ENCODE measurements around the gene MFF.
"Not testable (repeated sequence)": the region's sequence is repeated elsewhere in the genome, so short reads cannot be mapped to it uniquely, and the experiment has no call there.

Gene MFF

DNA sequence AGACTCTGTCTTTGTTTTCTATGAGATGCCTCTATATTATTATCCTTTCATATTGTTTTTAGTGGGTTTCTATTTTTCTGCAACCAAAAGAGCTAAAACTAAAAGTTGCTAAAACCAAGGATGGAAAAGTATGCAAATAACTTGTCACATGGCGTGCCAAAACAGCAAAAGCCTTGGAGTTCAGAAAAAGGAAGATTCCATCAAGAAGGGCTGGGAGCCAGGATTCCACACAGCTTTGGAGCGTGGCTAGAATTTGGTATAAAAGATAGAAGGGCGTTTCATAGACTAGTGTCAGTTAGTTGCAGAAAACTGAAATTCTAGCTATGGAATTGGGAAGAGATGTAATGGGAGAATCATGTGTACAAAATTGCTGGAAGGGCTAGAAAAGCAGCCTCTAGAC is 58.6 kb downstream of the MFF start:
- ChIA-PET CTCF (interaction anchor here (0.6 kb wide), 1 partner anchor 8 kb away, joined by 3 read pairs; no protein-coding TSS in a partner anchor), POLR2A (no interaction called here)
- no peaks in the 10 kb centered on the region for H3K9me3 ChIP-seq (ENCODE audit: control insufficient read depth, insufficient read depth, low read depth, low read length)
- no peaks in the 10 kb centered on the region for H3K36me3 ChIP-seq (ENCODE audit: control insufficient read depth in 2 of 2, insufficient read depth in 1 of 2, low read length in 2 of 2)
- no peaks in the 10 kb centered on the region for H3K4me1 ChIP-seq (ENCODE audit: control insufficient read depth, insufficient read depth, low read length)
- TF ChIP-seq ZNF341 (tag by site-specific recombination; IDR thresholded peaks at IDR 0.05; ENCODE audit: low read depth) (no peak), ZNF624 (tag by site-specific recombination; IDR thresholded peaks at IDR 0.05) (no peak), ZNF776 (tag by site-specific recombination; IDR thresholded peaks at IDR 0.05; ENCODE audit: borderline replicate concordance) (no peak), ZNF239 (tag by site-specific recombination; IDR thresholded peaks at IDR 0.05) (no peak), ZNF626 (tag by site-specific recombination; IDR thresholded peaks at IDR 0.05) (no peak)
- no peak overlapping the region for H3K27ac ChIP-seq (ENCODE audit: extremely low read depth, low read depth, low read length)
- no peak overlapping the region for H3K4me3 ChIP-seq (ENCODE audit: low read depth, low read length)

DNA sequence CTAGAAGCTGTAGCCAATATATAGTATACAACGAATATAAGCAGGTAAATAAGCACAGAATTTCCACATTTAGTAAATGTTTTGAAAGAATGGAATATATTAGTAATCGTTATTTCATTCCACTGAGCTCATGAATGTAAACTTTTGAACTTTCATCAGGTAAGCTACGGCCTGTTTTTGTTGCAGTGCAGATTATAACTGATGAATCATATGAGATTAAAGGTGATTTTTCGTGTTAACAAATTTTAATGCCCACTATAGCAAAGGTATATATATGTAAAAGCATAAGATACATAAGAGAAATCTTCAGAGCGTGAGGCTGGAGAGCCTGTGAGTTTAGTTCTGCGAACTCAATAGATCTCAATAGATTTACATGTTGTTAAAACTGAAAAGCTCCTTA is 61.6 kb downstream of the MFF start:
- H3K4me1 ChIP-seq (ENCODE audit: control insufficient read depth, insufficient read depth, low read length) = no peaks in the 10 kb centered on the region

DNA sequence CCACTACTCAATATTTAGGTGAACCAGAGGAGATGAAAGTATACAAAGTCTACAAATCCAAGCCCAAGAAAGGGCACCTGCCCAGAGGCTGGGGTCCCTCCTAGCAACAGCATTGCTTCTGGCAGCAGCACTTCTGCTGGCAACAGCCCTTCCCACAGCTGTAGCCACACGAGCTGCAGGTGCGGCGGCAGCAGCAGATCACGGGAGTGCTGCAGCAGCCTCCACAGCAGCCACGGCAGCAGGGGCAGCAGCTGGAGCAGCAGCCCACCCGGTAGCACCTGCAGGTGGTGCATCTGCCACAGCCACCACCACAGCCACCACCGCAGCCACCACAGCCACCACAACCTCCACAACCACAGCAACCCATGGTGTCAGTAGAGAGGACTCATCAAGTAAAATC is 62.5 kb downstream of the MFF start, which contains the start of gene SCYGR1:
SCYGR1 (minus strand) TSS at position 367 of the 400 bp plus-strand sequence; CDS start at position 367, 0 bp downstream.
- H3K36me3 ChIP-seq (ENCODE audit: control insufficient read depth in 2 of 2, insufficient read depth in 1 of 2, low read length in 2 of 2); H3K4me3 ChIP-seq (ENCODE audit: low read depth, low read length); H3K4me1 ChIP-seq (ENCODE audit: control insufficient read depth, insufficient read depth, low read length); POLR2A ChIA-PET; H3K27ac ChIP-seq (ENCODE audit: extremely low read depth, low read depth, low read length); H3K9me3 ChIP-seq (ENCODE audit: control insufficient read depth, insufficient read depth, low read depth, low read length); CTCF ChIA-PET: not testable (repeated sequence)
- TF ChIP-seq SCRT2 (tag by site-specific recombination; IDR thresholded peaks at IDR 0.05) = peak; percentile 28; the same call in 1 of the 2 replicates

More for the DNA sequence above, 61.6 kb downstream of the MFF start:
- Histone ChIP-seq H3K4me3 (ENCODE audit: low read depth, low read length) (no peak overlapping the region), H3K27ac (ENCODE audit: extremely low read depth, low read depth, low read length) (no peak overlapping the region), H3K9me3 (ENCODE audit: control insufficient read depth, insufficient read depth, low read depth, low read length) (no peaks in the 10 kb centered on the region), H3K36me3 (ENCODE audit: control insufficient read depth in 2 of 2, insufficient read depth in 1 of 2, low read length in 2 of 2) (no peaks in the 10 kb centered on the region)
- POLR2A ChIA-PET = no interaction called here
- TF ChIP-seq ZNF776 (tag by site-specific recombination; IDR thresholded peaks at IDR 0.05; ENCODE audit: borderline replicate concordance) (no peak), ZNF521 (tag by site-specific recombination; IDR thresholded peaks at IDR 0.05) (no peak), SCRT1 (tag by site-specific recombination; IDR thresholded peaks at IDR 0.05; ENCODE audit: borderline replicate concordance) (no peak)
- CTCF ChIA-PET = interaction anchor here (0.6 to 1.3 kb wide), 5 partner anchors 9 to 219 kb away, joined by 3 to 8 read pairs (median 3); no protein-coding TSS in a partner anchor

DNA sequence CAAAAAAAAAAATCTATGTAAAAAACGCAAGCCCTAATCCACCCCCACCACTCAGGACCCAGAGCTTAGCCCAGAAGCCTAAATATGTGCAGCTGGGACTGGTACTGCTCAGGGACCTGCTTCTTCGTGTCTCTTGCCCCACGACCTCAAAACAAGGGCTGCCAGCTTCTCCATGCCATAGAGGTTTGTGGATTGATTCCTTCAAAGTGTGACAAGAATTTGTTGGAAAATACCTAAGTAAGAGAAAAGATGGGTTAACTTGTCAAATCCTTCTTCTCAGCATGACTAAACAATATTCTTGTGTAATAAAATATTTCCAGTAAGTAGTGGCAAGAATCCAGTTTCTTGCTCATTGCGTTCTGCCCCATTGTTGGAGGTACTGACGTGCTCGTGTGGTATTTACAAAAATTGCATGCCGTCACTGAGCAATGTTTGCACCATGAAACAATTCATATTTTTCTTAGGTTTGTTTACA is 63.5 kb downstream of the MFF start:
- no peak overlapping the region for H3K27ac ChIP-seq (ENCODE audit: extremely low read depth, low read depth, low read length)
- H3K4me3 ChIP-seq (ENCODE audit: low read depth, low read length) = no peak overlapping the region
- no peaks in the 10 kb centered on the region for H3K4me1 ChIP-seq (ENCODE audit: control insufficient read depth, insufficient read depth, low read length)
- H3K36me3 ChIP-seq (ENCODE audit: control insufficient read depth in 2 of 2, insufficient read depth in 1 of 2, low read length in 2 of 2) = no peaks in the 10 kb centered on the region
- ChIA-PET POLR2A (no interaction called here), CTCF (no interaction called here)
- H3K9me3 ChIP-seq (ENCODE audit: control insufficient read depth, insufficient read depth, low read depth, low read length) = no peaks in the 10 kb centered on the region
- TF ChIP-seq, protein P1, sequence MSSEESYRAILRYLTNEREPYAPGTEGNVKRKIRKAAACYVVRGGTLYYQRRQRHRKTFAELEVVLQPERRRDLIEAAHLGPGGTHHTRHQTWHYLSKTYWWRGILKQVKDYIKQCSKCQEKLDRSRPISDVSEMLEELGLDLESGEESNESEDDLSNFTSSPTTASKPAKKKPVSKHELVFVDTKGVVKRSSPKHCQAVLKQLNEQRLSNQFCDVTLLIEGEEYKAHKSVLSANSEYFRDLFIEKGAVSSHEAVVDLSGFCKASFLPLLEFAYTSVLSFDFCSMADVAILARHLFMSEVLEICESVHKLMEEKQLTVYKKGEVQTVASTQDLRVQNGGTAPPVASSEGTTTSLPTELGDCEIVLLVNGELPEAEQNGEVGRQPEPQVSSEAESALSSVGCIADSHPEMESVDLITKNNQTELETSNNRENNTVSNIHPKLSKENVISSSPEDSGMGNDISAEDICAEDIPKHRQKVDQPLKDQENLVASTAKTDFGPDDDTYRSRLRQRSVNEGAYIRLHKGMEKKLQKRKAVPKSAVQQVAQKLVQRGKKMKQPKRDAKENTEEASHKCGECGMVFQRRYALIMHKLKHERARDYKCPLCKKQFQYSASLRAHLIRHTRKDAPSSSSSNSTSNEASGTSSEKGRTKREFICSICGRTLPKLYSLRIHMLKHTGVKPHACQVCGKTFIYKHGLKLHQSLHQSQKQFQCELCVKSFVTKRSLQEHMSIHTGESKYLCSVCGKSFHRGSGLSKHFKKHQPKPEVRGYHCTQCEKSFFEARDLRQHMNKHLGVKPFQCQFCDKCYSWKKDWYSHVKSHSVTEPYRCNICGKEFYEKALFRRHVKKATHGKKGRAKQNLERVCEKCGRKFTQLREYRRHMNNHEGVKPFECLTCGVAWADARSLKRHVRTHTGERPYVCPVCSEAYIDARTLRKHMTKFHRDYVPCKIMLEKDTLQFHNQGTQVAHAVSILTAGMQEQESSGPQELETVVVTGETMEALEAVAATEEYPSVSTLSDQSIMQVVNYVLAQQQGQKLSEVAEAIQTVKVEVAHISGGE (tag by site-specific recombination; conservative IDR thresholded peaks at IDR 0.05; ENCODE audit: low read depth) = no peak
- TF ChIP-seq ZNF610 (tag by site-specific recombination; IDR thresholded peaks at IDR 0.05; ENCODE audit: borderline replicate concordance) (no peak), ZNF792 (tag by site-specific recombination; IDR thresholded peaks at IDR 0.05) (no peak), ZNF19 (tag by site-specific recombination; IDR thresholded peaks at IDR 0.05; ENCODE audit: low read depth) (no peak), ZBTB20 (tag by site-specific recombination; IDR thresholded peaks at IDR 0.05) (no peak), ZNF555 (tag by site-specific recombination; conservative IDR thresholded peaks at IDR 0.05) (no peak), ZNF426 (tag by site-specific recombination; IDR thresholded peaks at IDR 0.05) (no peak), ZNF274 (IDR thresholded peaks at IDR 0.05; ENCODE audit: low read length) (no peak), ZNF274 (tag by site-specific recombination; IDR thresholded peaks at IDR 0.05; ENCODE audit: borderline replicate concordance) (no peak), KLF16 (tag by site-specific recombination; IDR thresholded peaks at IDR 0.05) (no peak), ZNF23 (tag by site-specific recombination; IDR thresholded peaks at IDR 0.05; ENCODE audit: borderline replicate concordance) (no peak), ZNF133 (tag by site-specific recombination; IDR thresholded peaks at IDR 0.05) (no peak), ZNF544 (tag by site-specific recombination; IDR thresholded peaks at IDR 0.05) (no peak)
- TF ChIP-seq, protein P2, sequence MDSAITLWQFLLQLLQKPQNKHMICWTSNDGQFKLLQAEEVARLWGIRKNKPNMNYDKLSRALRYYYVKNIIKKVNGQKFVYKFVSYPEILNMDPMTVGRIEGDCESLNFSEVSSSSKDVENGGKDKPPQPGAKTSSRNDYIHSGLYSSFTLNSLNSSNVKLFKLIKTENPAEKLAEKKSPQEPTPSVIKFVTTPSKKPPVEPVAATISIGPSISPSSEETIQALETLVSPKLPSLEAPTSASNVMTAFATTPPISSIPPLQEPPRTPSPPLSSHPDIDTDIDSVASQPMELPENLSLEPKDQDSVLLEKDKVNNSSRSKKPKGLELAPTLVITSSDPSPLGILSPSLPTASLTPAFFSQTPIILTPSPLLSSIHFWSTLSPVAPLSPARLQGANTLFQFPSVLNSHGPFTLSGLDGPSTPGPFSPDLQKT (IDR thresholded peaks at IDR 0.05; ENCODE audit: borderline replicate concordance, low read depth, low read length) = no peak
- TF ChIP-seq, protein P3, sequence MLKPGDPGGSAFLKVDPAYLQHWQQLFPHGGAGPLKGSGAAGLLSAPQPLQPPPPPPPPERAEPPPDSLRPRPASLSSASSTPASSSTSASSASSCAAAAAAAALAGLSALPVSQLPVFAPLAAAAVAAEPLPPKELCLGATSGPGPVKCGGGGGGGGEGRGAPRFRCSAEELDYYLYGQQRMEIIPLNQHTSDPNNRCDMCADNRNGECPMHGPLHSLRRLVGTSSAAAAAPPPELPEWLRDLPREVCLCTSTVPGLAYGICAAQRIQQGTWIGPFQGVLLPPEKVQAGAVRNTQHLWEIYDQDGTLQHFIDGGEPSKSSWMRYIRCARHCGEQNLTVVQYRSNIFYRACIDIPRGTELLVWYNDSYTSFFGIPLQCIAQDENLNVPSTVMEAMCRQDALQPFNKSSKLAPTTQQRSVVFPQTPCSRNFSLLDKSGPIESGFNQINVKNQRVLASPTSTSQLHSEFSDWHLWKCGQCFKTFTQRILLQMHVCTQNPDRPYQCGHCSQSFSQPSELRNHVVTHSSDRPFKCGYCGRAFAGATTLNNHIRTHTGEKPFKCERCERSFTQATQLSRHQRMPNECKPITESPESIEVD (tag by site-specific recombination; IDR thresholded peaks at IDR 0.05) = no peak

Data from HEK293 (cell line).